ENCODE results near the gene TSNAX.
"Not testable (repeated sequence)": the region's sequence is repeated elsewhere in the genome, so short reads cannot be mapped to it uniquely, and the experiment has no call there.

The TSNAX gene

DNA sequence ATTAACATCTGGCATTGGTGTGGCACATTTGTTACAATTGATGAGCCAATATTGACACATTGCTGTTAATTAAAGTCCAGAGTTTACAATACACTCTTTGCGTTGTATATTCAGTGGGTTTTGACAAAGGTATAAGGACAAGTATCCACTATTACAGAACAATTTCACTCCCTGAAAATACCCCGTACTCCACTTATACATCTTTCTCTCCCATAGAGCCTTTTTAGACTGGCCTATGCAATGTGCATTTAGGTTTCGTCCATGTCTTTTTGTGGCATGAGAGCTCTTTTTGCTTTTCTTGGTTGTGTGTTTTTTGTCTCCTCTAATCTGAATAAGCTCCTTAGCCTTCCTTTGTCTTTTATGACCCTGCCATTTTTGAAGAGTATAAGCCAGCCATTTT is 40.6 kb upstream of the TSNAX start:
- Histone ChIP-seq H3K9me3 (ENCODE audit: insufficient read depth, low read length) (no peaks in the 10 kb centered on the region), H3K9ac (ENCODE audit: insufficient read length, low read depth) (no peak overlapping the region), H3K4me3 (ENCODE audit: insufficient read length, low read depth) (no peak overlapping the region), H3K4me1 (ENCODE audit: insufficient read depth, insufficient read length) (no peaks in the 10 kb centered on the region), H3K36me3 (ENCODE audit: insufficient read depth, insufficient read length, low read length) (no peaks in the 10 kb centered on the region), H3K27me3 (ENCODE audit: insufficient read depth, insufficient read length) (no peaks in the 10 kb centered on the region)
- DNase-seq (ENCODE audit: low read depth, low spot score) = no peak
- TF ChIP-seq YY1 (IDR thresholded peaks at IDR 0.05; ENCODE audit: insufficient read depth, insufficient read length) = no peak
- no peak for TF ChIP-seq SUZ12 (IDR thresholded peaks at IDR 0.05; ENCODE audit: extremely low read depth, insufficient read depth, insufficient read length)
- TF ChIP-seq ZNF274 (IDR thresholded peaks at IDR 0.05; ENCODE audit: low read depth, low read length) = no peak

DNA sequence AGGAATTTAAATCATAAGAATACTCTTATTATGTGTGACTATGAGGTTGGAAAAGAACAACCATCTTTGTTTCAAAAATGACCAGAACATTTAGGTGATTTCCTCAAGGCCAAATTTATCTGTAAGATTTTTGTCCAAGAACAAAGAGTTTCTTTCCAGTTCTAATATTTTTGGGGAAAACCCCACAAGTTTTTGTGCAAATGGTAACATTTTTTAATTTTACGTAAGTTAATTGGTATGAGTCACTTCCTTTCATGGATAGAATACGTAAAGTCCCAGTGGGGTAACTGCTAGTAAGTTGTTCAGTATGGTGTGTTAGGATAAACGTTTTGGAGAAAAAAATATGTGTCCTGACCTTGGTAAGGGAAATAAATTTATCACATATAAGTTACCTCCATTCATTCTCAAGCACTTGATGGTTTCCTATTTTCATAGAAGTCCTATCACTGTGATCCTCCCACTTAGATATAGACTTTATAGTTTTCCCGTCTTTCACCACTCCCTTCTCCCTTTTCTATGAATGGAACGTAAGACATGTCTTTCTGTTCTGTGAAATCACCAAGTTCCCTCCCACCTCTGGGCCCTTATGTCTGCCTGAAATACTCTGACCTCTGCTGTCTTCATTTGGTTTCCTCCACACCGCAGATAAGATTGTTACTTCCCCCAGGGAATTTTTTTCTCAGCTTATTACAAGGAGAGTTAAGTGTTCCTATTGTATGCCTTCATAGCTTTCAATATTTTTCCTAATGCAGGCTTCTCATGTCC is 34.9 kb upstream of the TSNAX start:
- DNase-seq (ENCODE audit: low read depth, low spot score) = no peak
- TF ChIP-seq YY1 (IDR thresholded peaks at IDR 0.05; ENCODE audit: insufficient read depth, insufficient read length) = no peak
- no peak for TF ChIP-seq SUZ12 (IDR thresholded peaks at IDR 0.05; ENCODE audit: extremely low read depth, insufficient read depth, insufficient read length)
- TF ChIP-seq ZNF274 (IDR thresholded peaks at IDR 0.05; ENCODE audit: low read depth, low read length) = no peak
- Histone ChIP-seq H3K27me3 (ENCODE audit: insufficient read depth, insufficient read length) (no peaks in the 10 kb centered on the region), H3K9ac (ENCODE audit: insufficient read length, low read depth) (no peak overlapping the region), H3K9me3 (ENCODE audit: insufficient read depth, low read length) (peaks cover 6% of the 10 kb centered on the region; the same call in 1 of the 2 replicates), H3K36me3 (ENCODE audit: insufficient read depth, insufficient read length, low read length) (no peaks in the 10 kb centered on the region), H3K4me3 (ENCODE audit: insufficient read length, low read depth) (no peak overlapping the region), H3K4me1 (ENCODE audit: insufficient read depth, insufficient read length) (no peaks in the 10 kb centered on the region)

DNA sequence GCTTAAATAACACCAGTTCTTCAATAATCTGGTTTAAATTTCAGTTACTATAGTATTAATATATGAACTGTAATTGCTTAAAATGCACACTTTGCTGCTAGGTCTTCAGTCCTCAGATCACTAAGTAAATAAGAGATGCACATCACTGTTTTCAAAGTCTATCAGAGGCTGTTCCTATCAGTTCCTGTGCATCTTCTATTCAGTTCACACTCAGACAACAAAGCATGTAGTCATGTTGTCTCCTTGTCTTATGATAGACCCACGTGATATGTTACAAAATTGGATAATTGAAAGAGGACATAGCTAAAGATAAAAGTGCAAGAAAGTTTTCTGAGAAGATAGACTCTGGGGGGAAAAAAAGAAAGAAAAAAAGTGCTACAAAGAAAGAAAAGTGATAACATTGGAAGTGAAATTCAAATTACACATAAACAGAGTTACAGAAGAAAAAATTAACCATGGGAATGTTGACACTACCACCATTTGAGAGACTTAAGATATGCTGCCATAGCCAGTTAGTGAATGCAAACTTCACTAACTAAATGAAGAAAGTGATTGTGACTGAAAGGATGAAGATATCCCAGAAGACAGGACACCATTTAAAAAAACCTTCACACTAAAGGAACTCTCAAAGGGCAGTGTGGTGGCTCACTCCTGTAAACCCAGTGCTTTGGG is 33.9 kb upstream of the TSNAX start:
- H3K27me3 ChIP-seq (ENCODE audit: insufficient read depth, insufficient read length) = no peaks in the 10 kb centered on the region
- no peaks in the 10 kb centered on the region for H3K4me1 ChIP-seq (ENCODE audit: insufficient read depth, insufficient read length)
- no peak overlapping the region for H3K4me3 ChIP-seq (ENCODE audit: insufficient read length, low read depth)
- H3K9me3 ChIP-seq (ENCODE audit: insufficient read depth, low read length) = peaks cover 16% of the 10 kb centered on the region
- DNase-seq (ENCODE audit: low read depth, low spot score) = no peak
- no peak for TF ChIP-seq ZNF274 (IDR thresholded peaks at IDR 0.05; ENCODE audit: low read depth, low read length)
- no peaks in the 10 kb centered on the region for H3K36me3 ChIP-seq (ENCODE audit: insufficient read depth, insufficient read length, low read length)
- no peak overlapping the region for H3K9ac ChIP-seq (ENCODE audit: insufficient read length, low read depth)

DNA sequence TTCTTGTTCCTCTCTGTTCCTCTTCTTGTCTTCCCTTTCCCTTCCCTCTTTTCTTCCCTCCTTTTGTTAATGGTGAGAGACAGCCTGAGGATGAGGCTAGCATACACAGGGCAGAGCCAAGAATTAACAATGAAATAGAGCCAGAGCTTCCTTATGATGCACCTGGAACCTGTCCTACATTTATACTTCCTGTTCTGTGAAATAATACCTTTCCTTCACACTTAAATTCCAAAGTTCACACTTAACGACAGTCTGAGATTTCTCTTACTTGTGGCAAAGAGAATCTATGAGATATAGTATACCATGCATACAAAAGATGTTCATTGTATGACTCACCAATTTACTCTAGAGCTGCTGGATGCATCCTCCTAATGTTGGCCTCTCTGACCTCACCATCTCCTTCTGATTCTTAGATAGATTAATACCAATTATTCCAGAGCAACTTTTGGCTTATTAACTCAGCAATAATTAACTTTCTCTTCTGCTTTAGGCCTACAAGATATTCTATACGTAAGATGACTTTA is 30.8 kb upstream of the TSNAX start:
- Histone ChIP-seq H3K4me1 (ENCODE audit: insufficient read depth, insufficient read length) (no peaks in the 10 kb centered on the region), H3K27me3 (ENCODE audit: insufficient read depth, insufficient read length) (no peaks in the 10 kb centered on the region), H3K4me3 (ENCODE audit: insufficient read length, low read depth) (no peak overlapping the region), H3K9ac (ENCODE audit: insufficient read length, low read depth) (no peak overlapping the region), H3K36me3 (ENCODE audit: insufficient read depth, insufficient read length, low read length) (no peaks in the 10 kb centered on the region), H3K9me3 (ENCODE audit: insufficient read depth, low read length) (peaks cover 27% of the 10 kb centered on the region)
- DNase-seq (ENCODE audit: low read depth, low spot score) = no peak
- TF ChIP-seq ZNF274 (IDR thresholded peaks at IDR 0.05; ENCODE audit: low read depth, low read length) (no peak), SUZ12 (IDR thresholded peaks at IDR 0.05; ENCODE audit: extremely low read depth, insufficient read depth, insufficient read length) (no peak), YY1 (IDR thresholded peaks at IDR 0.05; ENCODE audit: insufficient read depth, insufficient read length) (no peak)

DNA sequence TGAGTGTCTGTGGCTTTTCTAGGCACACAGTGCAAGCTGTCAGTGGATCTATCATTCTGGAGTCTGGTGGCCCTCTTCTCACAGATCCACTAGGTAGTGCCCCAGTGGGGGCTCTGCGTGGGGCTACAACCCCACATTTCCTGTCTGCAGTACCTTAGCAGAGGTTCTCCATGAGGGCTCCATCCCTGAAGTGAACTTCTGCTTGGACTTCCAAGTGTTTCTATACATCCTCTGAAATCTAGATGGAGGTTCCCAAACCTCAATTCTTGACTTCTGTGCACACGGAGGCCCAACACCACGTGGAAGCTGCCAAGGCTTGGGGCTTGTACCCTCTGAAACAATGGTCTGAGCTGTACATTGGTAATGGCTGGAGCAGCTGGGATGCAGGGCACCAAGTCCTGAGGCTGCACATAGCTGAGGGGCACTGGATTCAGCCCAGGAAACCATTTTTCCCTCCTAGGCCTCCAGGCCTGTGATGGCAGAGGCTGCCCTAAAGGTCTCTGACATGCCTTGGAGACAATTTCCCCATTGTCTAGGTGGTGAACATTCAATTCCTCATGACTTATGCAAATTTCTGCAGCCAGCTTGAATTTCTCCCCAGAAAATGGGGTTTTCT is 29.2 kb upstream of the TSNAX start:
- no peak for DNase-seq (ENCODE audit: low read depth, low spot score)
- Histone ChIP-seq H3K9me3 (ENCODE audit: insufficient read depth, low read length) (peaks cover 27% of the 10 kb centered on the region), H3K27me3 (ENCODE audit: insufficient read depth, insufficient read length) (no peaks in the 10 kb centered on the region), H3K4me3 (ENCODE audit: insufficient read length, low read depth) (no peak overlapping the region), H3K9ac (ENCODE audit: insufficient read length, low read depth) (no peak overlapping the region), H3K4me1 (ENCODE audit: insufficient read depth, insufficient read length) (no peaks in the 10 kb centered on the region), H3K36me3 (ENCODE audit: insufficient read depth, insufficient read length, low read length) (no peaks in the 10 kb centered on the region)
- no peak for TF ChIP-seq YY1 (IDR thresholded peaks at IDR 0.05; ENCODE audit: insufficient read depth, insufficient read length)
- no peak for TF ChIP-seq SUZ12 (IDR thresholded peaks at IDR 0.05; ENCODE audit: extremely low read depth, insufficient read depth, insufficient read length)
- no peak for TF ChIP-seq ZNF274 (IDR thresholded peaks at IDR 0.05; ENCODE audit: low read depth, low read length)

DNA sequence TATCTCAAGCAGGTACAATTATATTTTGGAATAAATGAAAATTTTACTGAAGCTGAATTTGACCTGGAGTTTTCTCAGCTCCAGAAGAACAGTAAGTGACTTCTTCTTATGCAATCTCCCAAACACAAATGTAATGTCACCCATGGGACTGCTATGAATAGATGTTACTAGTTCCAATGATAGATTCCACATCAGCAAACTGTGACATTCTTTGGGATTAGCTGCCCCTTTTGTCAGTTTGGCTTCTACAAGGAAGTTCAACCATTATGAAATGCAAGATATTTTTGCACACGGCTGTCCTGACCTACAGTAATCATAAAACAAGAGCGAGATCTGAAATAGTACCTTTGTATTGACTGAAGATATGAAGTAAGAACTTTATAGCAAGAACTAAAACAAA is 27.8 kb upstream of the TSNAX start:
- no peak for DNase-seq (ENCODE audit: low read depth, low spot score)
- peaks cover 27% of the 10 kb centered on the region for H3K9me3 ChIP-seq (ENCODE audit: insufficient read depth, low read length)
- no peak overlapping the region for H3K4me3 ChIP-seq (ENCODE audit: insufficient read length, low read depth)
- no peaks in the 10 kb centered on the region for H3K4me1 ChIP-seq (ENCODE audit: insufficient read depth, insufficient read length)
- no peaks in the 10 kb centered on the region for H3K36me3 ChIP-seq (ENCODE audit: insufficient read depth, insufficient read length, low read length)
- TF ChIP-seq ZNF274 (IDR thresholded peaks at IDR 0.05; ENCODE audit: low read depth, low read length) (no peak), YY1 (IDR thresholded peaks at IDR 0.05; ENCODE audit: insufficient read depth, insufficient read length) (no peak), SUZ12 (IDR thresholded peaks at IDR 0.05; ENCODE audit: extremely low read depth, insufficient read depth, insufficient read length) (no peak)
- no peaks in the 10 kb centered on the region for H3K27me3 ChIP-seq (ENCODE audit: insufficient read depth, insufficient read length)
- no peak overlapping the region for H3K9ac ChIP-seq (ENCODE audit: insufficient read length, low read depth)

DNA sequence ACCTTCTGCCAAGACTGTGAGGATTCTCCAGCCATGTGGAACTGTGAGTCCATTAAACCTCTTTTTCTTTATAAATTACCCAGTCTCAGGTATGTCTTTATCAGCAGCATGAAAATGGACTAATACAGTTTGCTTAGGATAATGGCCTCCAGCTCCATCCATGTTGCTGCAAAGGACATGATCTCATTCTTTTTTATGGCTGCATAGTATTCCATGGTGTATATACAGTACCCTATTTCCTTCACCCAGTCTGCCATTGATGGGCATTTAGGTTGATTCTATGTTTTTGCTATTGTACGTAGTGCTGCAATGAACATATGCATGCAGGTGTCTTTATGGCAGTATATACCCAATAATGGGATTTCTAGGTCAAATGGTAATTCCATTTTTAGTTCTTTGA is 25.3 kb upstream of the TSNAX start:
- H3K4me1 ChIP-seq (ENCODE audit: insufficient read depth, insufficient read length); H3K4me3 ChIP-seq (ENCODE audit: insufficient read length, low read depth); H3K9ac ChIP-seq (ENCODE audit: insufficient read length, low read depth); H3K27me3 ChIP-seq (ENCODE audit: insufficient read depth, insufficient read length); DNase-seq (ENCODE audit: low read depth, low spot score); H3K36me3 ChIP-seq (ENCODE audit: insufficient read depth, insufficient read length, low read length): not testable (repeated sequence)
- peaks cover 25% of the 10 kb centered on the region for H3K9me3 ChIP-seq (ENCODE audit: insufficient read depth, low read length)

Data from NT2/D1 (cell line).